ENCODE data around the gene TDRD5.

DNA sequence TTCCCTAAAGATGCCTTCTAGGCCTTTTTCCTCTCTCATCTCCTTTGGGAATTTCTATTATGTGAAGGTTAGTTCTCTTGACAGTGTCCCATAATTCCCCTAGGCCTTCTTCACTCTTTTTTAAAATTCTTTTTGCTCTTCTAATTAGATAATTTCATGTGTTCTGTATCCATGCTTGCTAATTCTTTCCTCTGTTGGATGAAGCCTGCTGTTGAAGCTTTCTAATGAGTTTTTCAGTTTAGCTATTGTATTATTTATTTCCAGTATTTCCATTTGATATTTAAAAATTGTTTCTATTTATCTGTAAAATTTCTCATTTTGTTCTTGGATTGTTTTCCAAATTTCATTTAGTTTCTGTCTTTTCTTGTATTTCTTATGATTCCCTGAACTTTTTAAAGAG is 123.0 kb downstream of the TDRD5 start:
- TF ChIP-seq, protein P1, sequence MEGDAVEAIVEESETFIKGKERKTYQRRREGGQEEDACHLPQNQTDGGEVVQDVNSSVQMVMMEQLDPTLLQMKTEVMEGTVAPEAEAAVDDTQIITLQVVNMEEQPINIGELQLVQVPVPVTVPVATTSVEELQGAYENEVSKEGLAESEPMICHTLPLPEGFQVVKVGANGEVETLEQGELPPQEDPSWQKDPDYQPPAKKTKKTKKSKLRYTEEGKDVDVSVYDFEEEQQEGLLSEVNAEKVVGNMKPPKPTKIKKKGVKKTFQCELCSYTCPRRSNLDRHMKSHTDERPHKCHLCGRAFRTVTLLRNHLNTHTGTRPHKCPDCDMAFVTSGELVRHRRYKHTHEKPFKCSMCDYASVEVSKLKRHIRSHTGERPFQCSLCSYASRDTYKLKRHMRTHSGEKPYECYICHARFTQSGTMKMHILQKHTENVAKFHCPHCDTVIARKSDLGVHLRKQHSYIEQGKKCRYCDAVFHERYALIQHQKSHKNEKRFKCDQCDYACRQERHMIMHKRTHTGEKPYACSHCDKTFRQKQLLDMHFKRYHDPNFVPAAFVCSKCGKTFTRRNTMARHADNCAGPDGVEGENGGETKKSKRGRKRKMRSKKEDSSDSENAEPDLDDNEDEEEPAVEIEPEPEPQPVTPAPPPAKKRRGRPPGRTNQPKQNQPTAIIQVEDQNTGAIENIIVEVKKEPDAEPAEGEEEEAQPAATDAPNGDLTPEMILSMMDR (IDR thresholded peaks at IDR 0.05 in 8 of 11, conservative IDR thresholded peaks at IDR 0.05 in 3 of 11), result no peak
- TF ChIP-seq POLR2A (IDR thresholded peaks at IDR 0.05), result no peak
